Measurements from ENCODE around the gene NUDT21. TPM values are rescaled to one million over a fixed set of nuclear protein-coding genes. Genes with fewer than 3 reads are reported as not detected.

Gene NUDT21
- total and polyA plus RNA-seq, 2 of the 8 experiments (the other 6 are each of a cell fraction or from before 2014, with no cell fraction given): 78.1 to 277 TPM

DNA sequence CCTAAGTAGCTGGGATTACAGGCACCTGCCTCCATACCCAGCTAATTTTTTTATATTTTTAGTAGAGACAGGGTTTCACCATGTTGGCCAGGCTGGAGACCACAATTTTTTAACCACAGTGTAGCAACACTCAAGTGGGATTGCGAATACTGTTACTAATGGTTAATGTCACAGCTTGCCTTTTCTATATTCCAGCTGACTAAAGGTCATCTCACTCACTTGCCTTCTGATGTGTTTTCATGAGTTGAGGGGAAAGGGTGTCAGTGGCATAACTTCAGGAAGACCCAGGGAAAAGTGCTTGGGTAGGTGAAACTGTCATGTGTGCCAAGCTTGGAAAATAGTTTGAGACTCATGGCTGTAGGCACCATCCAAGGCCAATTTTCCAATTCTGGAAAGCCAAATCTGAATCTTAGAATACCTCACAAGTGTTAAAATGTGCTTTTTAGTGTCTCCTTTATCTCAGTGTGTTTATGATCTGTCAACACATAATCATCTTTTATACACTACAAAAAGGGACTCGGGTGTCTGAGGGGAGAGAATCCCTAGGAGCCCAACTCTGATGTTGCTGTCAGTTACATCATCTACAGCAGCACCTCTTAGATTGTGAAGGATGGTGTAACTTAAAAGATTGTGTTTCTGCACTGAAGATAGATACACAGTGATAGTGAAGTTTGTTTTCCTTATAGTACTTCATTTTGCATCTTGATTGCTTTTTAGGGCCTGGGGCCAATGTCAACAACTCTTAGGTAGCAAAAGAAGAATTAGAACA, 27.3 kb upstream of the NUDT21 start:
- no peak overlapping the region for H3K9ac ChIP-seq (replicated peaks in 1 of 4; ENCODE audit: extremely low read depth in 1 of 4, low read depth in 3 of 4, low read length in 3 of 4)
- FAIRE-seq: no peak
- peaks cover 0 to 4% (median 0%) of the 10 kb centered on the region in 4 experiments; a peak in 2 of 7 replicates for H3K4me1 ChIP-seq (replicated peaks in 1 of 4; ENCODE audit: control insufficient read depth in 3 of 4, insufficient read depth in 4 of 4, low read length in 3 of 4)
- H3K56ac ChIP-seq (replicated peaks; ENCODE audit: insufficient read length, low read depth, low read length): no peak overlapping the region
- no peak overlapping the region for H2BK120ac ChIP-seq (replicated peaks; ENCODE audit: low read depth, low read length)
- no peak overlapping the region for H3K4me2 ChIP-seq (ENCODE audit: insufficient read depth in 1 of 2, low read depth in 2 of 2, low read length in 2 of 2)
- H3K4ac ChIP-seq (replicated peaks; ENCODE audit: insufficient read length, low read depth, low read length): no peak overlapping the region
- no peak overlapping the region for H2BK5ac ChIP-seq (ENCODE audit: low read depth, low read length)
- peaks cover 10 to 48% (median 28%) of the 10 kb centered on the region in 4 experiments; a peak in 7 of 8 replicates for H3K36me3 ChIP-seq (ENCODE audit: control insufficient read depth in 2 of 4, insufficient read depth in 4 of 4, low read length in 3 of 4)
- no peak overlapping the region for H4K91ac ChIP-seq (replicated peaks; ENCODE audit: insufficient read length, low read length)
- no peak overlapping the region for H2BK15ac ChIP-seq (ENCODE audit: low read length)
- no peak overlapping the region for H3K14ac ChIP-seq (ENCODE audit: insufficient read length)
- no peak overlapping the region for H4K8ac ChIP-seq (ENCODE audit: extremely low read depth, insufficient read depth, low read length)
- H4K5ac ChIP-seq (ENCODE audit: insufficient read length, low read depth, low read length): no peak overlapping the region
- H3K4me3 ChIP-seq (ENCODE audit: extremely low read depth in 1 of 4, insufficient read depth in 2 of 4, low read depth in 3 of 4, low read length in 4 of 4): no peak overlapping the region
- ChIA-PET CTCF (ENCODE audit: partially characterized antibody) (interaction anchor here (0.7 to 1.3 kb wide), 2 partner anchors 35 to 37 kb away, joined by 3 to 5 read pairs; no protein-coding TSS in a partner anchor), POLR2A (ENCODE audit: partially characterized antibody) (interaction anchor here (1.0 to 1.8 kb wide), 4 partner anchors 10 to 27 kb away, joined by 4 to 13 read pairs (median 6); partner anchors contain the start of genes NUDT21 and OGFOD1)
- no peak overlapping the region for H2BK12ac ChIP-seq (ENCODE audit: low read depth, low read length)
- no peaks in the 10 kb centered on the region for H3K79me1 ChIP-seq (ENCODE audit: low read depth, low read length)
- H3K18ac ChIP-seq (ENCODE audit: extremely low read depth, low read length): no peak overlapping the region
- 90% methylated on average over 2 of the region's 2 CpGs; no CpG with 5 or more reads in 1 of the 2 experiments for WGBS, 2 experiments (ENCODE audit: extremely low coverage in 1 of 2, insufficient coverage in 1 of 2, insufficient read length in 1 of 2, insufficient replicate concordance in 2 of 2, low coverage in 1 of 2, low lambda C conversion rate in 2 of 2, missing lambda C conversion rate in 1 of 2)
- H2AFZ ChIP-seq (ENCODE audit: low read length): no peak overlapping the region
- no peaks in the 10 kb centered on the region for H3K79me2 ChIP-seq (ENCODE audit: control insufficient read depth in 1 of 2, insufficient read depth in 2 of 2, low read length in 2 of 2)
- H3K23ac ChIP-seq (ENCODE audit: insufficient read length): no peak overlapping the region
- no peaks in the 10 kb centered on the region for H3K9me3 ChIP-seq (ENCODE audit: insufficient read depth in 2 of 2, low read depth in 1 of 2, low read length in 1 of 2)
- H2AK5ac ChIP-seq (ENCODE audit: low read depth, low read length): no peak overlapping the region
- no peak overlapping the region for H2BK20ac ChIP-seq (ENCODE audit: low read length)
- no peak overlapping the region for H3K27ac ChIP-seq (ENCODE audit: low read depth, low read length)
- DNase-seq (ENCODE audit: low read depth in 1 of 2, low spot score in 2 of 2): no peak
- no peaks in the 10 kb centered on the region for H3K27me3 ChIP-seq (replicated peaks in 1 of 4; ENCODE audit: control insufficient read depth in 3 of 4, extremely low read depth in 1 of 4, insufficient read depth in 3 of 4, low read length in 3 of 4)
- H3K23me2 ChIP-seq (ENCODE audit: low read depth, low read length): no peaks in the 10 kb centered on the region
- H4K20me1 ChIP-seq (replicated peaks in 1 of 2; ENCODE audit: control insufficient read depth in 1 of 2, insufficient read depth in 2 of 2, low read length in 2 of 2): peaks cover 0 to 3% of the 10 kb centered on the region in 2 experiments
- TF ChIP-seq HDAC6 (IDR thresholded peaks at IDR 0.05; ENCODE audit: low read depth, low read length): no peak
- TF ChIP-seq POLR2A (IDR thresholded peaks at IDR 0.05; ENCODE audit: control extremely low read depth in 1 of 2, low read depth in 2 of 2, low read length in 2 of 2): no peak
- TF ChIP-seq BRCA1 (IDR thresholded peaks at IDR 0.05; ENCODE audit: low read depth, low read length): no peak
- TF ChIP-seq, protein P1, sequence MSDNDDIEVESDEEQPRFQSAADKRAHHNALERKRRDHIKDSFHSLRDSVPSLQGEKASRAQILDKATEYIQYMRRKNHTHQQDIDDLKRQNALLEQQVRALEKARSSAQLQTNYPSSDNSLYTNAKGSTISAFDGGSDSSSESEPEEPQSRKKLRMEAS (IDR thresholded peaks at IDR 0.05): no peak
- no peak for TF ChIP-seq TAF7 (optimal IDR thresholded peaks at IDR 0.05; ENCODE audit: borderline replicate concordance, low read depth, low read length)
- TF ChIP-seq USF2 (IDR thresholded peaks at IDR 0.05; ENCODE audit: low read length): no peak
- TF ChIP-seq SRF (IDR thresholded peaks at IDR 0.05; ENCODE audit: low read depth, low read length): no peak
- TF ChIP-seq SUZ12 (IDR thresholded peaks at IDR 0.05; ENCODE audit: low read length): no peak
- TF ChIP-seq, protein P2, sequence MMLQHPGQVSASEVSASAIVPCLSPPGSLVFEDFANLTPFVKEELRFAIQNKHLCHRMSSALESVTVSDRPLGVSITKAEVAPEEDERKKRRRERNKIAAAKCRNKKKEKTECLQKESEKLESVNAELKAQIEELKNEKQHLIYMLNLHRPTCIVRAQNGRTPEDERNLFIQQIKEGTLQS (IDR thresholded peaks at IDR 0.05; ENCODE audit: insufficient read depth, low read depth, low read length): no peak
- TF ChIP-seq POU5F1 (IDR thresholded peaks at IDR 0.05; ENCODE audit: low read depth, low read length): no peak

Data from H1 (cell line).